Measurements from ENCODE around the gene JKAMP.

The JKAMP gene

GRCh38 chr14:59543873-59544272, 59.6 kb downstream of the JKAMP start:
- no peak for DNase-seq

GRCh38 chr14:59547310-59547709, 63.0 kb downstream of the JKAMP start:
- no peak for DNase-seq
